Inferior parietal cortex (tissue), 1 donor: Measurements from ENCODE around the gene DYTN.

Experiments
- DNase-seq: peaks from one replicate; pipeline ENCODE4 v3.0.0-alpha.2; 2016; ENCODE audit errors: extremely low spot score

Gene DYTN

DNA sequence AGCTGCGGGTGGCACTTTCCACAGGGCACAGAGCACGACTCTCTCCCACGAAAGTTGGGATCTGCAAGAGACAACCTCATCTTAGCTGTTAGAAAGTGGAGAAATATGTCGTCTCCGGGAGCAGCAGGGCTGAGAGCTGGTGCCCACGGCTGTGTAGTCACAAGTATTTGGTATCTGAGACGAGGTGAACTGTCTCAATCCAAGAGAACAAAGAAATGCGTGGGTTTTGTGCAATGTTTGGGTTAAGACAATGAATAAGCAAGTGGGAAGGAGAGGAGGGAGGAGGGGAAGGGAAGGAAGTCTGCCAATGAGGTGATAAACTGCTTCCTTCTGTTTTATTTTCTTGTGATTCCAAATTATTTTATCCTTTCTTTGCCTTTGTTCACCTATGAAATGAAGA lies 18.0 kb downstream of the DYTN start:
- no peak for DNase-seq

GRCh38 chr2:206698811-206699210 lies 19.4 kb downstream of the DYTN start:
- DNase-seq, result no peak

GRCh38 chr2:206696910-206697309 lies 21.3 kb downstream of the DYTN start:
- DNase-seq, result no peak

DNA sequence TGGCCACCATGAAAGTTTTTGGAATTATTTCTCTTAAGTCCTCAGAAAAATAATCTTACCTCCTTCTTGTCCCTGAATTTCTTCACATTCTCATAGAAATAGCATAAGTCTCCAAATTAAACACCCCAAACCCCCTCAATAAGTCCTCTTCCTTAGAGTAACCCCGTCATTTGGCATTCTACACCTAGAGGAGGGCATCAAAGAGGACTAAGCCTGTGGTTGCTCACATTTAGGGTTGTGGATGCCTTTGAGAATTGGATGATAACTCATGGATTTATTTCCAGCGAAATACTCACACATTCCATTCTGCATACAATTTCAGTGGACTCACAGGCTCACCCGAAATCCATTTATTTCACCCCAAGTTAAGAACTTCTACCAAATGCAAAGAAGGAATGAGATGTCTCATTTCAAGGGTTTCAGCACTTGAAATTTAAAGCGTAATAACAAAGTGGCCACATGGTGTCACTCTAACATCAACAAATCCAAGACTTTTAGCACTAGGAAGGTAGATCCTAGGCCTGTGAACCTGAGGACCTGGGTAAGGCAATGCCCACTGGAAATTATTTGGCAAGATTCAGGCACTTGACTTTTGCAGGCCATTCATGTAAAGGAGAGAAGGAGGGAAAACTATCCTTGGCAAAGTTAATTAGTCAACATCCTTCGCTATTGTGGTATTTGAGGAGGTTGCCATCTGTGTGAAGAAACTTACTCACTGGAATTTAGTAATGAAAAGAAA lies 24.6 kb downstream of the DYTN start:
- peak; percentile 87 for DNase-seq

DNA sequence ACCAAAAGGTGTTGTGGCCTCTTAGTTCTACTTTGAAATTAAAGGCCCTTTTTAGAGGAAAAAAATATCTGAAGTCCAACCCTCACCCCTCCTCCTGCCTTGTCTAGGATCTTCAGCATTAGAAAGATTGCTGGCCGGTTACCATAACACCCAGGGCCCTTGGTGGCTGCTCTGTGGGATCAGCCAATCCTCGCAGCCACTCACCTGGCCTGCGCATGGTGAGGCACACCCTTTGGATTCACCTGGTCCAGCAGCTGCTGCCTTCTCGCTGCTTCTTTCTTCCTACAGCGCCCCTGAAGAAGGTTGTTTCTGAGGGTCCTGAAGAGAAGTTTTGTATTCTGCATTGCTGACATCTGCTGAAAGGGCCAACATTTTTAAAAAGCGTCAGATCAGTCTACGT lies 25.2 kb downstream of the DYTN start:
- DNase-seq, result no peak

GRCh38 chr2:206688990-206689389 lies 29.2 kb downstream of the DYTN start:
- no peak for DNase-seq

GRCh38 chr2:206688453-206688852 lies 29.7 kb downstream of the DYTN start:
- DNase-seq, result no peak

- no peak for DNase-seq
Measured at GRCh38 chr2:206683546-206683945, 34.6 kb downstream of the DYTN start.

- no peak for DNase-seq
Measured at GRCh38 chr2:206670531-206671319, 47.5 kb downstream of the DYTN start.

DNA sequence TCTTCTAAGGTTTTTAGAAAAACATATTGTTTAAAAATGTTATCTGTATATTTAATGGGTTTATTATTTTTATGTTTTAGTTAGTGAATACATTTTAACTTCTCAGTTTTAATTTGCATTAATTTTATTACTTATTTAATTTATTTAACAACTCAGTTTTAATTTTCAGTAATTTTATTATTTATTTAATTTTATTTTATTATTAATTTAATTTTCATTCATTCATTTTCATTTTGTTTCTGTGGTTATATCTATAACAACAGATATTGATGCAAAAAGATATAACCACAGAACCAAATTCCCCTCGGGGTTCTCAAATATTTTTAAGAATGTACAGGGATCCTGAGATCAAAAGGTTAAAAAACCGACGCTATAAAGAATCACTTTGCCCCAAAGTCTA lies 52.9 kb downstream of the DYTN start:
- no peak for DNase-seq

GRCh38 chr2:206657087-206657486 lies 61.1 kb downstream of the DYTN start:
- DNase-seq, result no peak

DNA sequence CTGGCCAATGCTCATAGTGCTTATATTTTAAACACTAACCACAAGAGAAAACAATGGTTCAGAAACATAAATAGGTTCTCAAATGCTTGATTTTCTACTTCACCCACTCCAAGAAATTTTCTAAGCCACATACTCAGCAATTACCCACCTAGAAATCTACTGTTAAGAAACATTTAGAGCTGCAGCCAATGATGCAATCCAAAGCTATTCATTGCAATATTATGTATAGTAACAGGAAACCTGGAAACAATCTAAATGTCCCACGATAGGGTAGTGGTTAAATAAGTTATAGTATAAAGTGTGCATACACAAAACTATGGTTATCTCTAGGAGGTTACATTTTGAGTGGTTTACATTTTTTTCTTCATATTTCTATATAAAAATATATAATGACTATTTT lies 70.2 kb downstream of the DYTN start:
- DNase-seq, result no peak

GRCh38 chr2:206642075-206643025 lies 75.8 kb downstream of the DYTN start, which contains the start of gene FAM237A:
TSS of gene FAM237A (plus strand) at chr2:206642487. CDS start at chr2:206644237, 1,750 bp downstream.
- peak; percentile 29 for DNase-seq

DNA sequence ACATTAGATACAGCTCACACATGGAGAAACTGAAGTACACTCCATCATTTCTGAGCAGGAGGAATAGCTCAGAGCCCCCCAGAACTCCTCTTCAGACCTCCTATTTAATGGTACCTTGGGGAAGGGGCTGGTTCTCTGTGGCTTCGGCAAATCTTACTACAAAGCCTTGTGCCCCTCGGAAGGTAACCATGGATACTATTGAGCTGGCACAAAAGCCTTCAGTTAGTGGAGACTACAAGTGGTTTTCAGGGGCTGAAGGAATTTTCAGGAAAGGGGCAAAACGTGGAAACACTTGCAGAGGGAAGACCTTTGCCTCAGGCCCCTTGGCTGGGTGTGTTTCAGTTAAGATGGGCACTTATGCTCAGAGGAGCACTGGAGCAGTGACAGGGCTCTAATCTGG lies 77.0 kb downstream of the DYTN start:
- no peak for DNase-seq

DNA sequence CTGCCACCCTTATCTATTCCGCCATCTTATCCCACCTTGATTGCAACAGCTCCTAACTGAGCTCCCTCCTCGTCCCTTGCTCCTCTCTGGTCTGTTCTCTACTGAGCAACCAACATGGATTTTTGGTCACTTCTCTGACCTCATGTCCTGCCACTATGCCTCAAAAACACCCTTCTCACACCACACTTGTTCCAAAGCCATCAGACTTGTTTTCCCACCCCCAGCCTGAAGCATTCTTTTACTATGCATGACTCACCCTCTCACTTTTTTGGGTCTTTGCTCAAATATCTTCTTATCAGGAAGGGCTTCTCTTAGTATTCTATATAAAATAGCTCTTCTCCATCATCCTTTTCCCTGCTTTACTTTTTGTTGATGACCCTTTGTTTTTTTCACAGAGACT lies 78.6 kb downstream of the DYTN start:
- DNase-seq, result no peak

- no peak for DNase-seq
Measured at GRCh38 chr2:206635015-206635414, 83.2 kb downstream of the DYTN start.

DNA sequence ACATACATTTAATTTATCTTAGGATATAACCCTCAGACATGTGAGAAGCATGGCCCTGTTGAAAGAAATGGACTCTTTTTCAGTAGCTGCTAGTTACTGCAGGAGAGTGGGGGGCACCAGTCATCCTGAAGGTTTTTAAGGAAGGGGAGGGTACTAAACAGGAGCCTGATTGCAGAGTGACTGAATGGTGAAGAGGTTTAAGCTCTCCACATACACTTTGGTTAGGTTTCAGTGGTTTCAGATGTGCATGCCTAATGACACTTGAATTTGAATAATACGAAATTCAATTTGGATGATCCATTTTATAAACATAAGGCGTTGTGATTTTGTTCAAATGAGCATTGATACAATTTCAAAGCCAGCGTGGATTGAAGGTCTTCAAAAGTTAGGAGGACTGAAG lies 86.9 kb downstream of the DYTN start:
- no peak for DNase-seq

- no peak for DNase-seq
Measured at GRCh38 chr2:206627632-206628031, 90.6 kb downstream of the DYTN start.

- no peak for DNase-seq
Measured at GRCh38 chr2:206626108-206626507, 92.1 kb downstream of the DYTN start.

GRCh38 chr2:206619011-206619410 lies 99.2 kb downstream of the DYTN start:
- no peak for DNase-seq

DNA sequence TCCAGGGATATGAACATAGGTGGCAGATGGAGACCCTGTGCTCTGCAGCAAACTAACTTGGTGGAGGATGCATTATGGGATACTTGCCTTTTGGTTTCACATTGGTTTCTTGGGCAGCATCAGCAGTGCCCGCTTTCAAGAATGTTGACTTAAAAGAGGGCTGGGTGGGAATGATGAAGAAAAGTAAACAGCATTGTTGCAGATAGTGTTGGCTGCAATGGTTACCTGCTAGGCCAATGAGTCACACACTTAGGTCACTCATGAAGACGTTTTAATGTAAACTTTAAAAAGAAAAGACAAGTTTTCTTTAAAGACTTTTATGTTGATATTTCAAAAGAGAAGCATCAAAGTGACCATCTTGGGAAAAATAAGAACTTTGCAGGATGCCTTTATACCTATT lies 102.0 kb downstream of the DYTN start:
- DNase-seq, result no peak
